Measurements from ENCODE around the gene TOP1. TPM values are rescaled to one million over a fixed set of nuclear protein-coding genes. Genes with fewer than 3 reads are reported as not detected.

TOP1 gene
- total RNA-seq, 1 donor from 2014 or later = 38.1 TPM

DNA sequence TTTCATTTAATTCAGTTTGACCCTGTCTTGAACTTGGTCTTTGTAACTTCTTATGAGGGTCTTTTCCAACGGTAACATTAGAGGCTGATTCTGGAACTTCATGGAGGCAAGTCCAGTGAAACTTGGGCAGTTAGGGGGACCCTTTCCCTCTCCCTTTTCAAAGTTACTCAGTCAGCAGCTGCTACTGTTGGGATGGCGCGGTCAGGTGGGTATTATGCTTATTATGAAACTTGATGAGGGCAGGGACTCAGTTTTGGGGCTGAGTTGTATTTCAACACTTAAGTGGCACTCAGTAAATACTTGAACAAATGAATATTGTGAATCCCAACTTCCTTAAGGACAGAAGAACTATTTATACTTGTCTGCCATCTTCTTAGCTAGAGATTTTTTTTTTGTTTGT lies 20.8 kb downstream of the TOP1 start:
- intact Hi-C loops (cut with DNase I) = no loop called here

GRCh38 chr20:41050361-41051008 lies 21.9 kb downstream of the TOP1 start:
- Histone ChIP-seq H3K27me3 (no peaks in the 10 kb centered on the region), H3K4me1 (peaks cover 97% of the 10 kb centered on the region), H3K27ac (peak overlapping the region; percentile 22), H3K4me3 (no peak overlapping the region), H3K36me3 (no peaks in the 10 kb centered on the region), H3K9me3 (no peaks in the 10 kb centered on the region)
- TF ChIP-seq POLR2A (IDR thresholded peaks at IDR 0.05) = no peak
- no peak for TF ChIP-seq POLR2AphosphoS5 (IDR thresholded peaks at IDR 0.05; ENCODE audit: insufficient read depth in 1 of 2, low read depth in 1 of 2)
- TF ChIP-seq CTCF (IDR thresholded peaks at IDR 0.05) = no peak
- intact Hi-C loops (cut with DNase I) = no loop called here
- DNase-seq (ENCODE audit: extremely low spot score in 2 of 2) = no peak

More for the DNA sequence above, 20.8 kb downstream of the TOP1 start:
- Histone ChIP-seq H3K4me3 (no peak overlapping the region), H3K27ac (no peak overlapping the region), H3K27me3 (no peaks in the 10 kb centered on the region), H3K36me3 (no peaks in the 10 kb centered on the region), H3K9me3 (no peaks in the 10 kb centered on the region), H3K4me1 (peaks cover 98% of the 10 kb centered on the region)
- no peak for TF ChIP-seq POLR2AphosphoS5 (IDR thresholded peaks at IDR 0.05; ENCODE audit: insufficient read depth in 1 of 2, low read depth in 1 of 2)
- no peak for TF ChIP-seq POLR2A (IDR thresholded peaks at IDR 0.05)
- no peak for TF ChIP-seq CTCF (IDR thresholded peaks at IDR 0.05)
- no peak for DNase-seq (ENCODE audit: extremely low spot score in 2 of 2)

DNA sequence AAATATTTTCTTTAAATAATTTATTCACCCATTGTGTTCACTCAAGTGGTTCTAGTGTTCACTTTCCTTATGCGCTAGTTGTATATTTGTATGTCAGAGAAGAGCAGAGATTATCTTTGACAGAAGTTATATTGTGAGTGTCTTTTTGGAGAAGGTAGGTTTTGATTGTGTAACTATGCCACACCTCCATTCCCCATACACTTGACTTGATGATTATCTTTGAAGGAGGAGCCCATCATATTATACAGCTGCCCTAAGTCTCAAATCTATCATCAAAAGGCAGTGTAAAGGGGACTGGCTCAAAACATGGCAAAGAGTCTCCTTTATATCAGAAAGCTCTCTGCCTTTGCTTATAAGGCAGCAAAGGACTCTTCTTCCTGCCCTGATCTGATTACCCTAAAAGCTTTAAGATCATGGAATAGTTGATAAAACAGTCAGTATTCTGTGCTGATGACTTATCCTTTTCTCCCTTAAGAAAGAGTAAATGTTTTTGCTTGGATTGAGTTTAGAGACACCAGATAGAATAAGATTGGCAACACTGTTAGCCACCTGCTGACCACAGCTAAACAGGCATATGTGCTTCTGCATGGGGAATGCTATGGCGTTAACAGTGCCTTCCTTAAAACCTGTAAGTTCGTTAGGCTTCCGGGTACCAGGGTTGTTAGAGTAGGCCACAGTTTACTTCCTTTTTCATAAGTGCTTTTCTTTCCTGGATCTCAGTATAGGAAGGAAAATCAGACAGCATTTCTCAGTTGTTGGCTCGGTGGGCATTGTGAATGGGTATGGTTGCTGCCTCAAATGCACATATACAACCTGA lies 22.6 kb downstream of the TOP1 start:
- TF ChIP-seq POLR2A (IDR thresholded peaks at IDR 0.05) (no peak), CTCF (IDR thresholded peaks at IDR 0.05) (no peak), POLR2AphosphoS5 (IDR thresholded peaks at IDR 0.05; ENCODE audit: insufficient read depth in 1 of 2, low read depth in 1 of 2) (no peak)
- peaks cover 96% of the 10 kb centered on the region for H3K4me1 ChIP-seq
- H3K27ac ChIP-seq = no peak overlapping the region
- H3K4me3 ChIP-seq = no peak overlapping the region
- H3K36me3 ChIP-seq = no peaks in the 10 kb centered on the region
- no peaks in the 10 kb centered on the region for H3K27me3 ChIP-seq
- intact Hi-C loops (cut with DNase I) = no loop called here
- no peaks in the 10 kb centered on the region for H3K9me3 ChIP-seq
- DNase-seq (ENCODE audit: extremely low spot score in 2 of 2) = no peak

DNA sequence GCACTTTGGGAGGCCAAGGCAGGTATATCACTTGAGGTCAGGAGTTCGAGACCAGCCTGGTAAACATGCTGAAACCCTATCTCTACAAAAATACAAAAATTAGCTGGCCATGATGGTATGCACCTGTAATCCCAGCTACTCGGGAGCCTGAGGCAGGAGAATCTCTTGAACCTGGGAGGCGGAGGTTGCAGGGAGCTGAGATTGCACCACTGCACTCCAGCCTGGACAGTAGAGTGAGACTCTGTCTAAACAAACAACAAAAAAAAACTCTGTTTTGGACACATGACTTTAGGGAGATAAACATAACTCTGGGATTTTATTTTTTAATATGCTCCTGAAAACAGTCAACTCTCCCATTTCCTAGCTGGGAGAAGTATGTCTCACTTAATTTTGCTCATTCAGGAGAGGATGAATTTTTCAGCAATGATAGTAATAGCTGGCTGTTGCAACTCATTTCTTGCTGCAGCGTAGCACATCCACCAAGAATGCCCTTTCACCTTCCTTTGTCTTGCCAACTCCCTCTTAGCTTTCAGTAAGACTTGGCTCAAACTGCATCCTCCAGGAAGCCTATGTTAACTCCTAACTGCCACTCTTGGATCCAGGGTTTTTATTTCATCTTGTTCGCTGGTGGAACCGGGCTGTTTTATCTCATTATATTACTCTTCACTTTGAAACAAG lies 24.3 kb downstream of the TOP1 start:
- no peaks in the 10 kb centered on the region for H3K36me3 ChIP-seq
- TF ChIP-seq POLR2A (IDR thresholded peaks at IDR 0.05) (no peak), POLR2AphosphoS5 (IDR thresholded peaks at IDR 0.05; ENCODE audit: insufficient read depth in 1 of 2, low read depth in 1 of 2) (peak in 1 of 2 donors; percentile 27)
- peaks cover 89% of the 10 kb centered on the region for H3K4me1 ChIP-seq
- H3K9me3 ChIP-seq = no peaks in the 10 kb centered on the region
- H3K4me3 ChIP-seq = no peak overlapping the region
- no peak for DNase-seq (ENCODE audit: extremely low spot score in 2 of 2)
- H3K27me3 ChIP-seq = no peaks in the 10 kb centered on the region
- intact Hi-C loops (cut with DNase I) = no loop called here
- no peak overlapping the region for H3K27ac ChIP-seq

GRCh38 chr20:41054070-41054846 lies 25.6 kb downstream of the TOP1 start:
- no peak for TF ChIP-seq POLR2A (IDR thresholded peaks at IDR 0.05)
- TF ChIP-seq POLR2AphosphoS5 (IDR thresholded peaks at IDR 0.05; ENCODE audit: insufficient read depth in 1 of 2, low read depth in 1 of 2) = no peak
- no peak for TF ChIP-seq CTCF (IDR thresholded peaks at IDR 0.05)
- no peak overlapping the region for H3K27ac ChIP-seq
- no peaks in the 10 kb centered on the region for H3K27me3 ChIP-seq
- H3K36me3 ChIP-seq = no peaks in the 10 kb centered on the region
- peaks cover 88% of the 10 kb centered on the region for H3K4me1 ChIP-seq
- intact Hi-C loops (cut with DNase I) = no loop called here
- no peaks in the 10 kb centered on the region for H3K9me3 ChIP-seq
- no peak overlapping the region for H3K4me3 ChIP-seq
- DNase-seq (ENCODE audit: extremely low spot score in 2 of 2) = no peak

All from vagina (tissue), 2 donors.